GM18498 (cell line): ENCODE measurements around the gene GDF7.

ENCODE experiments used
- ATAC-seq: cut with Tn5 transposase; IDR thresholded peaks from one replicate; pipeline ENCODE4 v1.9.1; 2021; ENCODE audit warnings: mild to moderate bottlenecking, moderate library complexity; ENCODE audit not compliant: unreplicated experiment

The GDF7 gene

GRCh38 chr2:20666304-20667150, at the start of gene GDF7:
Gene GDF7, plus strand, starts transcription at chr2:20667144. Its CDS starts 96 bp downstream, at chr2:20667240.
- no peak for ATAC-seq

GRCh38 chr2:20617892-20618467, 49.0 kb upstream of the GDF7 start:
- ATAC-seq: no peak

- ATAC-seq: no peak
These were observed 48.5 kb upstream of the GDF7 start for GRCh38 chr2:20618468-20618885.

- ATAC-seq: no peak
These were observed 47.9 kb upstream of the GDF7 start for GRCh38 chr2:20618886-20619521.

- no peak for ATAC-seq
These were observed 47.3 kb upstream of the GDF7 start for GRCh38 chr2:20619624-20620024.

- ATAC-seq: no peak
These were observed 46.7 kb upstream of the GDF7 start for GRCh38 chr2:20620271-20620681.

- ATAC-seq: no peak
These were observed 46.1 kb upstream of the GDF7 start for GRCh38 chr2:20620696-20621365.

- ATAC-seq: no peak
These were observed 45.3 kb upstream of the GDF7 start for GRCh38 chr2:20621366-20622295.

- no peak for ATAC-seq
These were observed 44.7 kb upstream of the GDF7 start for GRCh38 chr2:20622296-20622686.

GRCh38 chr2:20622731-20623130, 44.2 kb upstream of the GDF7 start:
- ATAC-seq: no peak

GRCh38 chr2:20623241-20623640, 43.7 kb upstream of the GDF7 start:
- no peak for ATAC-seq

GRCh38 chr2:20623741-20624155, 43.2 kb upstream of the GDF7 start:
- ATAC-seq: no peak

- ATAC-seq: no peak
These were observed 42.6 kb upstream of the GDF7 start for GRCh38 chr2:20624156-20624883.

- ATAC-seq: no peak
These were observed 42.0 kb upstream of the GDF7 start for GRCh38 chr2:20624884-20625485.

GRCh38 chr2:20625491-20626391, 41.2 kb upstream of the GDF7 start:
- no peak for ATAC-seq

- ATAC-seq: no peak
These were observed 40.6 kb upstream of the GDF7 start for GRCh38 chr2:20626392-20626697.

- no peak for ATAC-seq
These were observed 40.0 kb upstream of the GDF7 start for GRCh38 chr2:20626698-20627513.
